Measurements from ENCODE around the gene PP2D1.

PP2D1 gene

GRCh38 chr3:20055842-20056241 lies 43.8 kb upstream of the PP2D1 start:
- no peak overlapping the region for H3K27ac ChIP-seq
- no peak overlapping the region for H3K4me3 ChIP-seq (ENCODE audit: low read depth, low read length)
- TF ChIP-seq CTCF (IDR thresholded peaks at IDR 0.05; ENCODE audit: low read depth, low read length, missing control alignments), result no peak
- in situ Hi-C loops (cut with HindIII; ENCODE audit: low pct_ligation_motif_present, low sequenced_read_pairs), result no loop called here
- H3K27me3 ChIP-seq (replicated peaks), result no peaks in the 10 kb centered on the region
- no peaks in the 10 kb centered on the region for H3K36me3 ChIP-seq (replicated peaks)
- DNase-seq, result no peak

- H3K36me3 ChIP-seq (replicated peaks), result no peaks in the 10 kb centered on the region
- no peaks in the 10 kb centered on the region for H3K27me3 ChIP-seq (replicated peaks)
- H3K4me3 ChIP-seq (ENCODE audit: low read depth, low read length), result no peak overlapping the region
- no peak for DNase-seq
- H3K27ac ChIP-seq, result no peak overlapping the region
- no peak for TF ChIP-seq CTCF (IDR thresholded peaks at IDR 0.05; ENCODE audit: low read depth, low read length, missing control alignments)
- in situ Hi-C loops (cut with HindIII; ENCODE audit: low pct_ligation_motif_present, low sequenced_read_pairs), result no loop called here
These were observed 43.1 kb upstream of the PP2D1 start for GRCh38 chr3:20055020-20055775.

GRCh38 chr3:20054549-20054987 lies 42.5 kb upstream of the PP2D1 start:
- peak; percentile 52 for DNase-seq
- H3K27me3 ChIP-seq (replicated peaks), result no peaks in the 10 kb centered on the region
- no peak overlapping the region for H3K27ac ChIP-seq

GRCh38 chr3:20052851-20053250 lies 40.8 kb upstream of the PP2D1 start:
- H3K27ac ChIP-seq, result no peak overlapping the region
- no peak overlapping the region for H3K4me3 ChIP-seq (ENCODE audit: low read depth, low read length)
- H3K27me3 ChIP-seq (replicated peaks), result no peaks in the 10 kb centered on the region
- H3K36me3 ChIP-seq (replicated peaks), result no peaks in the 10 kb centered on the region
- in situ Hi-C loops (cut with HindIII; ENCODE audit: low pct_ligation_motif_present, low sequenced_read_pairs), result no loop called here
- DNase-seq, result no peak
- TF ChIP-seq CTCF (IDR thresholded peaks at IDR 0.05; ENCODE audit: low read depth, low read length, missing control alignments), result no peak

More at GRCh38 chr3:20054549-20054987, 42.5 kb upstream of the PP2D1 start:
- Histone ChIP-seq H3K36me3 (replicated peaks) (no peaks in the 10 kb centered on the region), H3K4me3 (ENCODE audit: low read depth, low read length) (no peak overlapping the region)
- TF ChIP-seq CTCF (IDR thresholded peaks at IDR 0.05; ENCODE audit: low read depth, low read length, missing control alignments), result no peak
- in situ Hi-C loops (cut with HindIII; ENCODE audit: low pct_ligation_motif_present, low sequenced_read_pairs), result no loop called here

- Histone ChIP-seq H3K27me3 (replicated peaks) (no peaks in the 10 kb centered on the region), H3K27ac (no peak overlapping the region), H3K4me3 (ENCODE audit: low read depth, low read length) (no peak overlapping the region), H3K36me3 (replicated peaks) (no peaks in the 10 kb centered on the region)
- in situ Hi-C loops (cut with HindIII; ENCODE audit: low pct_ligation_motif_present, low sequenced_read_pairs), result no loop called here
- no peak for TF ChIP-seq CTCF (IDR thresholded peaks at IDR 0.05; ENCODE audit: low read depth, low read length, missing control alignments)
- no peak for DNase-seq
These were observed 39.2 kb upstream of the PP2D1 start for GRCh38 chr3:20051123-20051806.
